HG03139 (cell line): ENCODE results near the gene SLC9A2.
A peak's percentile ranks its signal among the peaks of the same experiment; 100 is the strongest.

Source experiments
- ATAC-seq: cut with Tn5 transposase; IDR thresholded peaks from one replicate; pipeline ENCODE4 v1.9.1; 2021; ENCODE audit not compliant: unreplicated experiment

The SLC9A2 gene

GRCh38 chr2:102724016-102724490, 104.7 kb downstream of the SLC9A2 start:
- ATAC-seq: no peak

- ATAC-seq: no peak
Observed at GRCh38 chr2:102724553-102724952, 105.2 kb downstream of the SLC9A2 start.

GRCh38 chr2:102726128-102727087, 107.1 kb downstream of the SLC9A2 start:
- ATAC-seq: no peak

- ATAC-seq: no peak
Observed at GRCh38 chr2:102735416-102736109, 116.2 kb downstream of the SLC9A2 start.

GRCh38 chr2:102736110-102736409, 116.7 kb downstream of the SLC9A2 start:
- ATAC-seq: peak; percentile 6

GRCh38 chr2:102736410-102737409, 117.4 kb downstream of the SLC9A2 start:
- peak; percentile 90 for ATAC-seq

GRCh38 chr2:102737431-102737830, 118.1 kb downstream of the SLC9A2 start:
- peak; percentile 40 for ATAC-seq

- ATAC-seq: no peak
Observed at GRCh38 chr2:102743259-102743658, 123.9 kb downstream of the SLC9A2 start.

GRCh38 chr2:102748107-102748506, 128.8 kb downstream of the SLC9A2 start:
- no peak for ATAC-seq

GRCh38 chr2:102749938-102750337, 130.6 kb downstream of the SLC9A2 start:
- no peak for ATAC-seq

- no peak for ATAC-seq
Observed at GRCh38 chr2:102753563-102754159, 134.3 kb downstream of the SLC9A2 start.

GRCh38 chr2:102754456-102755145, 135.2 kb downstream of the SLC9A2 start:
- ATAC-seq: no peak

GRCh38 chr2:102755284-102755683, 135.9 kb downstream of the SLC9A2 start:
- no peak for ATAC-seq

- no peak for ATAC-seq
Observed at GRCh38 chr2:102758439-102758838, 139.1 kb downstream of the SLC9A2 start.
